GM18498 (cell line): ENCODE data around the gene BTBD7.
"Not testable (repeated sequence)": the region's sequence is repeated elsewhere in the genome, so short reads cannot be mapped to it uniquely, and the experiment has no call there.

Experiments used
- ATAC-seq: cut with Tn5 transposase; IDR thresholded peaks from one replicate; pipeline ENCODE4 v1.9.1; 2021; ENCODE audit warnings: mild to moderate bottlenecking, moderate library complexity; ENCODE audit not compliant: unreplicated experiment

BTBD7 gene

DNA sequence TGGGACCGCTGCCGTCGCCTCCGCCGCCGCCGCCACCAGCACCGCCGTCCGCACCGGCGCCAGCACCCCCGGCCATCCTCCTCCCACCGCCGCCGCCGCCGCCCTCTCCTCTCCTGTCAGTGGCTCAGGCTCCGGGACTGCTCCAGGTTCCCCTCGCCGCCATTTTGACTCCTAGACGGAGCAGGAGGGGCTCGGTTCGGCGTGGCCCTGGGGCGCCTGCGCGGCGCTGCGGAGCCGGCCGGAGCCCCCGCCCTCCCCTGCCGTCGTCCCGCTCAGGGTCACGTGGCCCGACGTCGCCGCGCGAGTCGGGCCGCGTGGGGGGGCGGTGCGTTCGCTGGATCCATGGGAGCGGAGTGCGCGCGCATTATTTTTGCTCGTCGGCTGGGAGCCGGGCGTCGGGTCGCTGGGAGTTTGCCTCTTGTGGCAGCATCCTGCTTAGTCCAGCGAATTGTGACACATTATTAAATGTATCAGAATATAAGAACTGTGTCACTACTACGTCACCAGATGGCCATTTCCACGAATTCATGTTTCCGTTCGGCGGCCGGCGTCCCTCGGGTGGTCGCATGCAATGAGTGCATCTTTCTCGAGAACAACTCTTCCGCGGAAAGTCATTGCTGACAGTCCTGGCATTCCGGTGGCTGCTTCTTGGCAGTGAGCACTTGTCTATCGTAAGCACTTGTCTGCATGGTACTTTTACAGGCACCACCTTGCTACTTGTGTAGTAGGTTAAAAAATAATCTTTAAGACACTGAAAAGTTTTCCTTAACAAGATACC, at the start of gene BTBD7:
BTBD7 (minus strand) TSS at position 184 of the 778 bp plus-strand sequence. CDS start 36,985 bp downstream, outside the sequence.
- ATAC-seq, result peak; percentile 81

GRCh38 chr14:93381644-93382043, 48.8 kb upstream of the BTBD7 start:
- ATAC-seq, result peak; percentile 65

DNA sequence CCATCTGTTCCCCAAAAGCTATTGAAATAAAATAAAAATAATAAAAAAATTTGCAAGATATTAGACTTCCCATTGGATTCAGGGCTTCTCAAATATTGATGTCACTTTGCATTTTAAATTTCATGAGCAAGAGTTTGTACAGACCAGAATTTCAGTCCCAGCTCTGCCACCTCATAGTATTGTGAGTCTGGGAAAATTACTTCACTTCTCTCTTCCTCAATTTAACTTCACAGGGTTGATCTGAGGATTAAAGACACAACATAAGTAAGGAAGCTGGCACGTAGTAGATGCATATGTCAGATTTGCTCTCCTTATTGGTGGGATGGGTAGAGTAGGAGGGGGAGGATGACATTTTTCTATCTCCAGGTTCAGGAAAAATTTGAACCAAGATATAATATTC, 47.0 kb upstream of the BTBD7 start:
- no peak for ATAC-seq

DNA sequence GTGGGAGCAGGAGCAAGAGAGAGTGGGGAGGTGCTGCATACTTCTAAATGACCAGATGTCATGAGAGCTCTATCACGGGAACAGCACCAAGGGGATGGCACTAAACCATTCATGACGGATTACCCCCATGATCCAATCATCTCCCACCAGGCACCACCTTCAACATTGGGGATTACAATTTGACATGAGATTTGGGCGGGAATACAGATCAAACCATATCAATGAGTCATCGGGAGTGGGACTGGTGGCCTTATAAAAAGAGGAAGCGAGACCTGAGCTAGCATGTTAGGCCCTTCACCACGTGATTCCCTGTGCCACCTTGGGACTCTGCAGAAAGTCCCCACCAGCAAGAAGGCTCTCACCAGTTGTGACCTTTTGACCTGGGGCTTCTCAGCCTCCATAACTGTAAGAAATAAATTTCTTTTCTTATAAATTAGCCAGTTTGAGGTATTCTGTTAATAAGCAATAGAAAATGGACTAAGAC, 42.9 kb upstream of the BTBD7 start:
- peak; percentile 97 for ATAC-seq

- ATAC-seq, result peak; percentile 88
Observed at GRCh38 chr14:93369713-93370266, 37.0 kb upstream of the BTBD7 start.

DNA sequence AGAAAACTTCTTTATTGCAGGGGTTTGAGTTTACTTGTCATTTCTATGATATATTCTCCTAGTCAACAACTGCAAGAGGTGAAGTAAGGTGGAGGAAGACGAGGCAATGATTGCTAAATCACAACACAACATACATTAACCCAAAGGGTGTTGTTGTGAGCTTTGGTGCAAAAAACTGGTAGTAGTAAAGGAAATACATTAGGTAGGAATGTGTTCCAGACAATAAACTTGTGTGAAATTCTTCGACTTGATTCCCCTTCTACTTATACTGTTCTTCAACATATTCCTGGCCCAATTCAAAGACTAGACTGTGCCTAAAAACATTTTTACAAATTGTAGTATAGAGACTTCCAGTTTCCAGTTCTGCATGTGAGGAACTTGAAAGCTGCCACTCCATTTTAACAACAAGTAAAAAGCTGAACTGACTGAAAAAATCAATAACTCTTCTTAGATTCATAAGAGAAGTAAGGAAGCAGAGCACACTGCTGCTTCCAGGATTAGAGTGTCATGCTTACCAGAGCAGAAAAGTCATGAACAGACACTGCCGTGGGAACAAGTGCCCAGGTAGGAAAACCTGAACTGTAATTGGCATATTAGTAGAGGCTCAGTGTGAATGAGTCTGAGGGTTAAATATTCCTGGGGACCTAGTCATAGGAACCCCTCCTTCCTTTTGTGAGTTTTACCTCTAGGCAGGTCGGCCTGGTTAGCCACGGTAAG, 36.3 kb upstream of the BTBD7 start:
- ATAC-seq, result no peak

- not testable (repeated sequence) for ATAC-seq
Observed at GRCh38 chr14:93354873-93355272, 22.0 kb upstream of the BTBD7 start.

DNA sequence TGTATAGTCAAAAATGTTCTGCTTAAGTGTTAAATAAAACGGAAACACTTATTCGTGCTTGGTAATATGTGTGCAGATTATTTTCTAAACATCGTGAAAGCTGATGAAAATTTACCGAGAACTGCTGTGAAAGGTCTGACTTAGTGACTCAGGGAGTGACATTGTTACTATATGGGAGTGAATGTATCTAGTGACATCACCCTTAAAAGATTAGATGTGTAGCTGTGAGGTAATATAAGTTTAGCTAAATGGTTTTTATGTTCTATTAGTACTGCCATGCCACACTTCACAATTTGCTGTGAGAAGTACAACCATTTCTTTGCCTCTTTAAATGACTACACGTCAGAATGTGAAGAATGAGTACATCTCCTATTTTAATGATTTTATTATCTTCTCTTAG, 15.5 kb upstream of the BTBD7 start:
- no peak for ATAC-seq

DNA sequence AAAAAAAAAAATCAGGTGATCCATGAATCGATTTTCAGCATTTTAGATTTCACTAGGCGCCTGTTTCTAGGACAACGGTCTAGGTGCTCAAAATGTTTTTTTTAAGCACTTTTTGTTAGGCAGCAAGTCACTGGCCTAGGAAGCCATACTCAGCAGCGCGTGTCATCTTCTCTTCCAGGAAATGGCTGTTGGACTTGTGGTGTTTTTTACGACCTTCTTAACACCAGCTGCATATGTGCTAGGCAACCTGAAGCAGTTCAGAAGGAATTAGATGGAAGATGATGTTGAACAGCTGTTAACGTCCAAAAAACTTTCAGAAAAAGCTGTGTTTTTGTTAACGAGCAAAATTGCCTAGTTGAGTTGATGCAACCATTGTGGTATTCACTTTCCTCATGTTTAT, 15.0 kb upstream of the BTBD7 start:
- ATAC-seq, result no peak

DNA sequence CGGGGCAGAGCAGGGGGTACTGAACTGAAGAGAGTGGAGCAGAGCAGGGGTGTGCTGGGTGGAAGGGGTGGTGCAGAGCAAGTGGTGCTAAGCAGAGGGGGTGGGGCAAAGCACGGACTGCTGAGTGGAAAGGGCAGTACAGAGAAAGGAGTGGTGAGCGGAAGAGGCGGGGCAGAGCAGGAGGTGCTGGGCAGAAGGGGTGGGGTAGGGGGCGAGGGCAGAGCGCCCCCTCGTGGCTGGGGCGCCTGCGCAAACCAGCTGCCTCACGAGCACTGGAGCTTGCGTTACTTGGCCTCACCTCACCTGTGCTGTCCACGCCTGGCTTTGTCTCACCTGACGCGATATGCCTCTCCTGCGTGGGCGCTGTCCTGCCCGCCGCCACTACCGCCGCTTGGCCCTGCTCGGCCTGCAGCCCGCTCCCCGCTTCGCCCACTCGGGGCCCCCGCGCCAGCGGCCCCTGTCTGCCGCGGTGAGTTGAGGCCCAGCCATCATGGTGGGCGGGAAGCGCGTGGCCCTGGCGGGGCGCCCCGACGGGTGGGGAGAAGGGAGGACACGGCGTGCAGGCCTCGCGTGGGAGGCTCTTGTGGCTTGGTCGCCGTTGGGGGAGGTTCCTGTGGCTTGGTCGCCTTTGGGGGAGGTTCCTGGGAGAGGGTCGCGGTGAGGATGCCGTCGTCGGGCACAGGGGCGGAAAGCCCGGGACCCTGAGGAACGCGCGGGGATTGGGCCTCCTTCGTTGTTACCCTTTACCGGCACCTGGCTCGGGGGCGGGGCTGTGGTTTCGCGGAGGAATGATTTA, 14.3 kb upstream of the BTBD7 start, which contains the start of gene COX8C:
COX8C (plus strand) TSS at position 257 of the 796 bp plus-strand sequence; CDS start at position 344, 87 bp downstream.
- ATAC-seq, result no peak

- no peak for ATAC-seq
Observed at GRCh38 chr14:93343797-93344196, 11.0 kb upstream of the BTBD7 start.

DNA sequence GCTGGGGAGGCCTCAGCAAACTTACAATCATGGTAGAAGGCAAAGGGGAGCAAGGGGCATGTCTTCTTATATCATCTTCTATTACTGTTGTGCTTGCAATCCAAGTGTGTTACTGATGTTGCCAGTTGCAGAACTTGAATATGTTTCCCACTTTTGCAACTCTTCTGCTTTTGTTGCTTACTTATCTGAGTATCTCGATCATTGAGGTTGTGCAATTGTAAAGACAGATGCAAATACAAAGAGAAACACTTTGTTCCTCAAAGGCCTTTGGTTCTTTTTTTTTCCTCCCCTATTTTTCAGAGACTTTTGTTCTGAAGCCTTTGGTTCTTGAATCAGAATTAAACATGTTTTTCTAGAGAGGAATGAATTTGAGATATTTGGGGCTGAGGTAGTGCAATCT, 10.4 kb upstream of the BTBD7 start:
- no peak for ATAC-seq

GRCh38 chr14:93337884-93338283, 5.0 kb upstream of the BTBD7 start:
- no peak for ATAC-seq

DNA sequence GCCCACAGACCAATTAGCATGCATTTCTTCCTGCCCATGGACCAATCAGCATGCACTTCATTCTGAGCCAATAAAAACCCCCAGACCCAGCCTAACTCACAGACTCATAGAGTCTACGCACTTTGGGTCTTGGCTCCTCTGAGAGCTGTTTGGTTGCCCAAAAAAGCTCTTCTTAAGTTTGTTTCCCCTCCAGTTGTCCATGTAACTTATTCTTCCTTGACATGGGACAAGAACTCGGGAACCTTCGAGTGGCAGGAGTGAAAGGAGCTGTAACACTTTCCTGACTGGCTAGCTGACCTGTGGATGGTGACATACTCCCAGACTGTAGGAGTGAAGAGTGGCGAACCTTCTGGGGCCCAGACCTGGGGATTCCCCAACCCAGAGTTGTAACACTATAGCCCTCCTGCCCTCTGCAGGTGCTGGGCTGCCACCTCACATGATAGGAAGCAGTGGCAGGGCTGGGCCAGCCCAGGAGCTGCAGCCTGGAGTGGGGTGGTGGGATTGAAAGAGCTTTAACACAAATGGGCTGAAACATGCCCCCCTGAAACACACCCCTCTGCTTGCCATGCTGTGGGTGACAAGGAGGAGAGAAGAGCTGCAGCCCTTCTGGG, 4.4 kb upstream of the BTBD7 start:
- no peak for ATAC-seq

DNA sequence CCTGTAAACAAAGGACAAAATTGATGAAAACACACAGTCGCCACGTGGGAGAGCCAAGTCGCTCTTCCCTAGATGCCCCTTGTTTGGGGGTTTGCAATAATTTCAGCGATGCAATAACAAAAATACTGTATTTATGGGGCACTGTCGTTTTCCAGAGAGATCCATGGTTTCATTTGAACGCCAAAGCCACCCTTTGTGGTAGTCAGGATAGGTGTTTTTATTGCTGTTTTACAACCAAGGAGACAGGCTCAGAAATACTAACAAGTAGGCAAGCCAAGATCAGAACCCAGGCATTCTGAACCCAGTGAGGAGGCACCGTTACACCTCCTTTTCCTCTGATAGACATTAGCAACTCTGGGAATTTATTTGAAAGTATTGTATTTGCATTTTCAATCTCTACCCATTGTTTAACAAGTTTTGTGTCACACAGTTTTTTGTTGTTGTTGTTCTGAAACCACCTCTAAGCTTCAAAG, 831 bp upstream of the BTBD7 start:
- ATAC-seq, result no peak

DNA sequence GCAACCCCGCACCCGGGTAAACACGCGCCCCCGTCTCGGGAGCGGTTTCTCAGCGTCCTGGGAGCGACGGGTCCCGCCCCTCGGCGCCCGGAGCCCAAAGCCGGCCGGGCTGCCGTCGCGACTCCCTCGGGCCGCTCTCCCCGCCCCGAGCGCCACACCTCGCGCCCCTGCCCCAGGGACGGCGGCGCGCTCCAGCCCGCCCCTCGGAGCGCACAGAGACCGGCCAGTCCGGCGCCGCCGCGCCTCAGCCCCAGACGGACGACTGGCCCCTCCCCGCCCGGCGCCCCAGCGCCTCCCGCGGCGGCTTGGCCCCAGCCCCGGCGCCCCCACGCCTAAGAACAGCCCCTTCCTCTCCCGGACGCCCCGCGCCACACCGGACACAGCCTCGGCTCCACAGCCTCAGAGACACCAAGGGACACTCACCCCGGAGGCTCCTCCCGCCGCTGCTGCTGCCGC, 411 bp downstream of the BTBD7 start:
- ATAC-seq, result peak; percentile 67

GRCh38 chr14:93331728-93332396, 974 bp downstream of the BTBD7 start:
- ATAC-seq, result peak; percentile 3

- no peak for ATAC-seq
Observed at GRCh38 chr14:93331002-93331727, 1.7 kb downstream of the BTBD7 start.

DNA sequence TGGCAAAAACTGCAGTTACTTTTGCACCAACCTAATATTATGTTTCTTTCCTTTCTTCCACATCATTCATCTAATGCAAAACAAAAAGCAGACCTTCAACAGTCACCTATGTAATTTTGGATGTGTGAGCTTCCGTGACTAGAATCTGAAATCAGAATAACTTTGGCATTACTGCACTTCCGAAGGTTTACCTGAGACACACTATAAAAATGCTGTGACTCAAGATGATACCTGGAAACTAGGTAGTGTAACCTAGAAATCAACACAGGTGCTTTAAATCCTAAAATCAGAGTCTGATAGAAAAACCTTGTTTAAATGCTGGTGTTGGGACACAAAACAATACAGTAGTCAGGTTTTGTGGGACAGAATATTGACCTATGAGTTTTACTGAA, 2.2 kb downstream of the BTBD7 start:
- no peak for ATAC-seq
